Measurements from ENCODE around the gene MYD88.
"Not testable (repeated sequence)": the region's sequence is repeated elsewhere in the genome, so short reads cannot be mapped to it uniquely, and the experiment has no call there.

Gene MYD88

DNA sequence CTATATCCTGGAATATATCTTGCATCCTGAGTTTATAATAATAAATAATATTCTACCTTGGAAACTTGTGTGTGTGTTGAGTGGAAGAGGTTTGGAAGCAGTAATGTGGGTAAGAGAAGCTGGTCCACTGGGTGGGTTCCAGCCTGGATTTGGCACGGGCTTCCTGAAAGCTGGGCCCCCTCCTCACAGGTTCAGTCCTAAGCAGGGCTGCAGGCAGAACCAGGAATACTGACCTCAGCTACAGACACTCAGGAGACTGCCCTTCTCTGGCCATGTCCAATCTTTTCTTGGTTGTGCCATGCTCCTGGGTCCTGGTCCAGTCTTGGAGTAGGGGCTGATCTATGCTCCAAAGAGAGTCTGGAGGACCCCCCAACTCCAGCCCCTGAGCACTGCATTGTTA lies 4.5 kb downstream of the MYD88 start:
- no peak for DNase-seq (ENCODE audit: low spot score)

DNA sequence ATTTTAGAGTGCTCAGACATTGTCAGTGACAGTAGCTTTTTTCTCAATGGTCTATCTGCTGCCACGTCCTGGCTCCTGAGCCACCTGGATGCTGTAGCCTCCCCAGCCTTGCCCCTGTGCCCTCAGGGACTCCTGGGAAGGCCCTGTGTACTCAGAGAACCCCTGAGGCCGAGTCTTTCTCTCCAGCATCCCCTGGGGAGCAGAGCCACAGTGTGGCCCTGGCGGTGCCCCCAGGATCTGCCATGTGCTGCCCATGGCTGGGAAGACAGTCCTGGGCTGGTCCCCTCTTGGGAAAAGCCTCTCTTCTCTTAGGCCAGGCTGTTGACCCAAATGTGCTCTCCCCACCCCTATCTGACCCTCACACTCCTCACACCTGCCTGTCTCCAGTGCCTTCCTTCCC lies 5.0 kb downstream of the MYD88 start:
- DNase-seq (ENCODE audit: low spot score): no peak

DNA sequence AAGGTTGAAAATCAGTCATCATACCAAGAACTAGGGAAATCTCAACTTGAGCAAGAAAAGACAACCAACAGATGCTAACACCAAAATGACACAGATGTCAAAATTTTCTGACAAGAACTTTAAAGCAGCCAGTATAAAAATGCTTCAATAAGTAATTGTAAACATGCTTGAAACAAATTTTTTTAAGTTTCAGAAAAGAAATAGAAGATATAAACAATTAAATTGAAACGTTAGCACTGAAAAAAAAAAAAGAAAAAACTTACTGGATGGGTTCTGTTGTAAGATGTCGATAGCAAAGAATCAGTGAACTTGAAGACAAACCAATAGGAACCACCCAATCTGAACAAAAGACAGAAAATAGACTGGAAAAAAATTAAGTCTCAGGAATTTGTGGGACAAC lies 8.0 kb downstream of the MYD88 start:
- DNase-seq (ENCODE audit: low spot score): no peak

DNA sequence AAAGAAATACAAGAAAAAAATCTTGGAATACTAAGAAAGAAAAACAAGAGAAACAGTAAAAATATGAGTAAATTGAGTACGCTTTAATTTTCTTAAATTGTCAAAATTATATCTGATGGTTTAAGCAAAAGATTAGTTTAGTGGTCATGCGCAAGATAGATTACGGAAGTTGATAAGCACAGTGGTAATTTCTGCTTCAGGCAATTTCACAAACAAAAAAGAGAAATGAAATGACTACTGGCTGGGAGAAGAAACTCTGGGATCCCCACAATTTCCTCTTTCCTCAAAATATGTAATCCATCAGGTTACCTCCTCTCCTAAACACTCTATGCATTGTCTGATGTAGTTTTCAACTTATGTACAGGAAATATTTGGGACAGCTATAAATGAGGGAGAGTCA lies 9.0 kb downstream of the MYD88 start:
- DNase-seq (ENCODE audit: low spot score): no peak

DNA sequence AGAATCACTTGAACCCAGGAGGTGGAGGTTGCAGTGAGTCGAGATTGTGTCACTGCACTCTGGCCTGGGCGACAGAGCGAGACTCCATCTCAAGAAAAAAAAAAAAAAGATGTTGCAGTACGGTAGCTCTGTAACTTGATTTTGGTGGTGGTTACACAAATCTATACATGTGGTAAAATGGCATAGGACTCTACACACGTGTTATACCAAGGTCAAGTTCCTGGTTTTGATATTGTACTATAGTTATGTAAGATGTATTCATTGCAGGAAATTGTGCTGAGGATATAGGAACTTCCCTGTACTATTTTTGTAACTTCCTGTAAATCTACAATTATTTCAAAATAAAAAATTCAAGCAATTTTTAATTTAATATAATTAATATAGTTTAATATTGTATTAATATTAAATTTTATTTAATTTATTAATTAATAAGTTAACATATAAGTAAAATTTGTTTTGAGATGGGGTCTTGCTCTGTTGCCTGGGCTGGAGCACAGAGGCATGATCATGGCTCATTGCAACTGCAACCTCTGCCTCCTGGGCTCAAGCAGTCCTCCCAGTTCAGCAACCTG lies 9.9 kb downstream of the MYD88 start:
- DNase-seq (ENCODE audit: low spot score): no peak

DNA sequence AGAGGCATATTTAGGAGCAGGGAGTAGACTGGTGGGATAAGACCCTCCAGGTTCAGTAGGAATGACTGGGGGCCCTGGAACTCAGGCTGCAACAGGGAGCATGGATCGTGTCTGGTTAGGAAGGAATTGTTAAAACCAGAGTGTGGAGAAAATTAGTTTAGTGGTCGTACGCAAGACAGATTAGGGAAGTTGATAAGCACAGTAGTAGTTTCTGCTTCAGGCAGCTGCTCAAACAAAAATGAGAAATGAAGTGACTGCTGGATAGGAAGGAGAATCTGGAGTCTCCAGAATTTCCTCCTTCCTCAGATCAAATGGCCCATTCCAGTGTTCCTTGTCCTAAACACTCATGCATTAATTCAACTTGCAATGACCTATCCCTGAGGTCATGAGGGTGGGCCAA lies 11.2 kb downstream of the MYD88 start:
- no peak for DNase-seq (ENCODE audit: low spot score)

DNA sequence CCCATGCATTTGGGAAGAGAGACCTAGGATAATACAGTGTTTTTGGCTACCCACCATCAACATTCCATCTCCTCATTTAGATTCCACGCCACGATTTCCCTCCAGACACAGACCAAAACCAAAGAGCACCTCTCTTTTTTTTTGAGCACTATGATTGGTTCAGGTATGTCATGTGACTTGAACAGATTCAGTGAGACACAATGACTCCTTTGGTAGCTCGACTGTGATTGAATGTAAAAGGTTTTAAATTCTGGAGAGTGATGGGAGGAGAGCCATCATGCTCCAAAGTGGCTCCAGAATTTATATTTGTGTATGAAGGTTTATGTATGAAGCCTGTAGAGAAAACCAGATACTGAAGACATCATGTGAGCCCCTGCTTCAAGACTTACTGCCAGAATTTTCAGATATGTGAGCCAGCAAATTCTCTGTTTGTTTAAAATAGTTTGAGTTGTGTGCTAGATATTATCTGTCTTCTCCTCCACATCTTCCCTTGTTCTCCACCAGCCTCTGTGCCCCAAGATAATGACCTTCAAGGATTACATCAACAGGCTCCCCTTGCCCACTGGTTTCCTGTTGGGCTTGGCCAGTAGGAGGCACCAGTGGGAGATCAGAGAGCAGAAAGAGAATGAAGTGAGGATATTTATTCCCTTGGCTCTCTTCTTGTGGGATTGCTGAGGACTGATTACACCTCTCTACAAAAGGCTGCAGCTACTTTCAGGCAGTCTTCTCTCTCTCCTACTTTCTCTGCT lies 12.5 kb downstream of the MYD88 start:
- DNase-seq (ENCODE audit: low spot score): no peak

DNA sequence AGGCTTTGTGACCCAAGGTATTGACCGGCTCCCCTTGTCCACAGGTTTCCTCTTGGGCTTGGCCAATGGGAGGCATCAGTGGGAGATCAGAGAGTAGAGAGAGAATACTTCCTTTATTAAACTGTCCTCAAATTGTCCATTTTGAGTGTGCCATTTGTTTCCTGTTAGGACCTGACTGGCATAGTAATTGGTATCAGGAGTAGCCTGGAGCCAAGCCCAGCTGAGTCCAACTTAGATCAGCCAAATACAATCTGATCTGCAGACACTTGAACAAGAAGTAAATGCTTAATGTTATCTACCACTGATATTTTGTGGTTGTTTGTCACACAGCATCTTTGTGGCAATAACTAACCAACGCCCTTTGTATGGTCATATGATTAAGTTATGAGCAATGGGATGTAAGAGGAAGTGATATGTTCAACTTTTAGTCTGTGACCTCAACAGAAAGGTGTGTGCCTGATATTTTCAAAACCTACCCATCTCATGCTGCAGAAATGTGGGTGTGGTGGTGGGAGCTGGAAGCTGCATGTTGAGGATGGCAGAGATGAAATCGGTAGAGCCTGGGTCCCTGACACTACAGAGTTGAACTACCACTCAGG lies 13.3 kb downstream of the MYD88 start:
- DNase-seq (ENCODE audit: low spot score): peak; percentile 54

DNA sequence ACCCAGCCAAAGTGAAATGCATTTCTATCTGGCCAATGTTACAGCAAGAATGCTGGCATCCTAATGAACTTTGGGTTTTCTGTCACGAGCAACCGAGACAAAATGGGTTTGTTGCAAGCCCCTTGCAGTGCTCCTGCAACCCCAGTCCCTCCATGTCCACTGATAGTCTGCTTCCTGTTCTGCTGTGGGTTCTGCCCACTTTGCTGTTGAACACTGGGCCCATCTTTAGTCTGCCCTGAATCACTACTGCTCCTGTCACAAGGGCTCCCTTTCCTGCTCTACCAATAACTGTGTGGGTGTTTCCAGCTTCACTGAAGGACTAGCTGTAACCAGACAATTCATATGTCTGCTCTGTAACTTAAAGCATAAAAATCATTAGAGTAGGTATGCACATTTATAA lies 14.1 kb downstream of the MYD88 start:
- DNase-seq (ENCODE audit: low spot score): no peak

DNA sequence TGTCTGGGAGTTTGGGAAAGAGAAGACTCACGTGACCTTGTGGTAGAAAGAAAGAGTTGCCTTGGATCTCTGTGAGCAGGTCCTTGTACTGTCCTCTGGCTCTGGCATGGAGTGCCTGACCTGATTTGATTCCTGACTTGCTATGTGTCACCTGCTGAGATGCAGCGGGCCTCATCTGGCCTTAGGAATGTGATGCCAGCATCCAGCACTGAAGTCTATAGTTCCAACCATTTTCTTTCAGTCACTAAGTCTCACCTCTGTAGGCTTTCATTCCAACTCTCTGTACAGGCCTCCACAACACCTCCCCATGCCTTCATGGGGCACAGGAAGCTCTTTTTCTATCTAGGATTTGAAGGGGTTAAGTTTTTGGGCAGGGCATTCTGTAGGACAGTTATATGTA lies 14.8 kb downstream of the MYD88 start:
- no peak for DNase-seq (ENCODE audit: low spot score)

DNA sequence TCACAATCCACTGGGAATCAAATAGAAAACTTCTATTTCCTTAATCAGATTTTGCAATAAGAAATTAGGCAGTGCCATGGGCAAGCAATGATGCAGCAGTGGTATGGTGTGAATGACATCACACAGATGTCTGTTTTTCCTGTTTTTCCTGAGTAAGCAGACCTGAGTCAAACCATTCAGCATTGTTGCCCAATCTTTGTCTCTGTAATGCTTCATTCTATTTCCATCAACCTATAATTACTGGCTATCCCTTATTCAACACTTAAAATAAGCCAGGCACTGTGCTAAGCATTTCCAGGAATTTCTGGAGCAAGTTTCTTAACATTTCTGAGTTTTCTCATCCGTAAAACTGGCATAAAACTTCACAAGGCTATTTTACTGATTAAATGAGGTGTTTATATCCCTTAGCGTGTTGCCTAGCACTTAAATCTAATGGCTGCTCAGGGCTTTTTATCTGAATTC lies 15.6 kb downstream of the MYD88 start:
- no peak for DNase-seq (ENCODE audit: low spot score)

DNA sequence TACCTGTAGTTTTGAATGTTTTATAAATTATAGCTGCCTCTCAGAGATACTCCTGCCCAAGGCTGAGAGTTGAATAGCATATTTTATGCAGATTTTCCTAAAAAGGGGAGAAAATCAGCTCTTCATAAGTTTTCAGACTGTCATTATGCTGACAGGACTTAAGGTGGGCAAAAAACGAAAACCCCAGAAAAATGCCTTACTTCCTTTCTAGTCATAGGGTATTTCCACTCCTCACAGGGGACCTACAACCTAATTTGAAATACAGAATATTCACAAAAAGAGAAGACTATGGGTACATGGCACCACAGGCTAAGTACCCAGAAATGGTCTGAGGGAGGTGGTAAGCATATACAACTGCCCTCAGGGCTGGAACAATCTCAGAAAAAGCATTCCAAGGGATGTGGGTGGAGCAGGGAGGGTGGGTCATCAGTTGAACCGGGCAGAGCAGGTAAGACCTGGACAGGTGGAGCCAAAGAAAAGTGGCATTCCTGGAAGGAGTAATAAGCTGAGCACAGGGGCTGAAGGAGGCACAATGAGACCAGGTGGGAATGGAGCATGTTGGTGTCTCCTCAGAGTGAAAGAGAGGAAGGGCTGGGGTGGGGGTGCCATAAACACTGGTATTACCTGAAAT lies 16.3 kb downstream of the MYD88 start:
- DNase-seq (ENCODE audit: low spot score): no peak

DNA sequence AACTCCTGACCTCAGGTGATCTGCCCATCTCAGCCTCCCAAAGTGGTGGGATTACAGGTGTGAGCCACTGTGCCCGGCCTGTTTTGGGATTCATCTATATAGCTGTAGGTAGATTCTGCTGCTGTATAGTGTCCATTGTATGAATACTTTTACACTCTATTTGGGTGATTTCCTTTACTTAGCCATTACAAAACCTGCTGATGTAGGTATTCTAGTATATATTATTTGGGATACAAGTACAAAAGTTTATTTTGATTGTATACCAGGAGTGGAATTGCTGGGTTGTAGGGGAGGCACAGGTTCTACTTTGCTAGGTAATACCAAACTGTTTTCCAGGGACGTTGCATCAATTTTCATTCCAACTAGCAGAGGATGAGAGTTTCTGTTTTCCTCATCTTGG lies 17.4 kb downstream of the MYD88 start:
- no peak for DNase-seq (ENCODE audit: low spot score)

DNA sequence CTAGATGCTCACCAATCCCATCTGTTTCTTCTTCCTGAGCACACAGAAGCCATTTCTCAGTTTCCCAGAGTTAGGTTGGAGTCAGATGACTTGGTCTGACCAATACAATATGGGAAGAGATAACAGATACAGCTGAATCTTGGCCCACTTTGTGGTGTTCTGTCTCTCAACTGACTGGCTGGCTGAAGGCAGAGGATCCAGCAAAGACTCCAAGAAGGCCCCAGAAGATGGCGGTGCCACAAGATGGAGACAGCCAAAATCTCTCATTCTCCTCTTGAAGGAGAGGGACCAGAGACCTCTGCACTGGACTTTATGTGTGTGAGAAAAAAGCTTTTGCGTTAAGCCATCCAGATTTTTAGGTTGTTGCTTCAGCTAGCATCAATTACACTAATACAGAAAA lies 18.7 kb downstream of the MYD88 start:
- no peak for DNase-seq (ENCODE audit: low spot score)

DNA sequence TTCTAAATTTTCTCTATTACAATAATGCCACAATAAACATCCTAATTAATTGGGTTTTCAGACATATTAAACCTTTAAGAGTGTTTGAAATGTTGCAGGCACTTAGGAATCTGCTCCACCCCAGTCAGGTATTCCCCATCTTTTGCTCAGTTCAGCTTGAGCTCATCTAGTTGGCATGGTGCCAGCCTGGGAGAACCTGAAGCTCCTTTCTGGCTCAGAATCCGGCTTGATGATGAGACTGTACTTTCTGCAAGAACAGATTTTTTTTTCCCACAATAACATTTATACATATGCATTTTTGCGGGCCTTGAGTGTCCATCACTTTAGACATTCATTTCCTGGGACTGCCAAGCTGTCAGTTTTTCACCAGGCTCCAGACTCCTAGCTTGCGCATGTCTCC lies 19.1 kb downstream of the MYD88 start:
- DNase-seq (ENCODE audit: low spot score): no peak

DNA sequence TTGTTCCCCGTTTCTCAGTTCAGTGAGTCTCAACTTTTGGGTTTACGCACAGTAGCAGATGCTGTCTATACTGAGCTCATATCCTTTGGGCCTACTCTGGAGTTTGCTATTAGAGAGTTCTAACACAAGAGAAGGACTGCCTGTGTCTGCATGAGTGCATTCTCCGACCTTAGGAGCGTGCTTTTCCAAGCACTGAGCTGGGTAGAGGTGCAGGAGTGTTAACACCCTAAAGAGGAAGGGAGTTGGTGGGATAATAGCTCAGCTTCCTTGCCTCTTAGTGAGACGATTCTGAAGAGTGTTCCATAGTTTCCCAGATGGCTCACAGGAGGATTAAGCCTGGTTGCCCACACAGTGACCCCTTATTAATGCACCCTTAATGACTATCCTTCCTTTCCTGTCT lies 20.0 kb downstream of the MYD88 start:
- no peak for DNase-seq (ENCODE audit: low spot score)

DNA sequence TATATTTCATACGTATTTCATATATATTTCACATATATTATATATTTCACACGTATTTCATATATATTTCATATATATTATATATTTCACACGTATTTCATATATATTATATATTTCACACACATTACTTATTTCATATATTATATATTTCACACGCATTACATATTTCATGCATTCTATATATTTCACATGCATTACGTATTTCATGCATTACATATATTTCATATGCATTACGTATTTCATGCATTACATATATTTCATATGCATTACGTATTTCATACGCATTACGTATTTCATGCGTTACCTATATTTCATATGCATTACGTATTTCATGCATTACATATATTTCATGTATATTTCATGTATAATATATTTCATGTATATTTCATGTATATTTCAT lies 22.2 kb downstream of the MYD88 start:
- DNase-seq (ENCODE audit: low spot score): not testable (repeated sequence)

DNA sequence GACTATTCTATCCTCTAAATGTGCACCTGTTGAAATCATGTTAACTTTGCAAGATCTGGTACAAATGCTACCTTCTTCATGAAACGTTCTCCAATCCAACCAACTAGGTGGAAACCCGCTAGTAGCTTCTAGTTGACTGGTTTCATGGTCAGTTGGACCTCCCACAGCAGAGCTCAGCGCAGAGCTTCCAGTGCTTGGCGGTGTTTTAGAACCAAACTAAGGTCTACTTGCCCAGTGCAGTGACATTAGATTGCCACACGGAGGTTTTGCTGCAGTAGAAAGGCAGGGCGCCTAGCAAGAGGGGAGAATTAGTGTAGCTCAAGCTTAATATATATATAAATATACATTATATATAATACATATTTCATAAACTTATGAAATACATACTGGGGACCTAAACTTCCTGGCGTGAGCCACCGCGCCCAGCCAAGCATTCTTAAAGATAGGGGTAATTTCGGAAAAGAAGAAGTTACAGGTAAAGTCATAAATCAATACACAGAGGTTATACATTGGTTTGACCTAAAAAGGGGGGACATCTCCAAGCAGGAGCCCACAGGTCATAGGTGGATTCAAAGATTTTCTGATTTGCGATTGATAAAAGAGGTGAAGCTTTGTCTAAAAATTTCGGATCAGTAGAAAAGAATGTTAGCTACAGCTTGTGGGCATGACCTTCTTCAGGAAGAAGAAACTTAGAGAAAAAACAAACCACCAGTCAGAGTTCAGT lies 24.8 kb downstream of the MYD88 start:
- DNase-seq (ENCODE audit: low spot score): no peak

DNA sequence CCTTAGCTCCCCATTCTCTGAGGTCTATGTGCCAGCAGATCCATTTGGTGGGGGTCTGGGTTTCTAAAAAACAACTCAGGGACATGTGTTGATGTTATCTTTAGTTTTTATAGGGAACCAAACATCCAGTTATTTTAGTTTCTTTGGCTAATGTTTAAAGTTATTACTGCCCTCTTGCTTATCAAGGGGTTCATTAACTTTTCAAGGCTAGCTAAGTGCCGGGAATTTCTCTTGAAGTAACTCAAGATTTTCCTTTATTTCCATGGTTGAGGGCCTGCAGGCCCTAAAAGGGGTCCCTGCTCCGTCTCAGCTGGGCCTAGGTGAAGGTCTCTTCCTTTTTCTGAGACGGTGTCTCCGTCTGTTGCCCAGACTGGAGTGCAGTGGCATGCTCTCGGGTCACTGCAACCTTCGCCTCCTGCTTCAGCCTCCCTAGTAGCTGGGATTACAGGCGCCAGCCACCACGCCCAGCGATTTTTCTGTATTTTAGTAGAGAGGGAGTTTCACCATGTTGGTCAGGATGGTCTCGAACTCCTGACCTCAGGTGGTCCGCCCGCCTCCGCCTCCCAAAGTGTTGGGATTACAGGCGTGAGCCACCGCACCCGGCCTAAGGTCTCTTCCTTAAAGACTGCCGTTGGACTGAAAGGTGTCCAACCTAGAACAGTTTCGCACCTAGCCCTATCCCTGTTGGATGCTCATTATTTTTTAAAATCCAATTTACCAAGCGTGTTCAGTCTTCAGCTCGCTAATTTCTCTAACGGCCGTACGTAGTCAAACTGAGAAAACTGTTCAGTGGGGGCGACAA lies 25.6 kb downstream of the MYD88 start:
- DNase-seq (ENCODE audit: low spot score): no peak

DNA sequence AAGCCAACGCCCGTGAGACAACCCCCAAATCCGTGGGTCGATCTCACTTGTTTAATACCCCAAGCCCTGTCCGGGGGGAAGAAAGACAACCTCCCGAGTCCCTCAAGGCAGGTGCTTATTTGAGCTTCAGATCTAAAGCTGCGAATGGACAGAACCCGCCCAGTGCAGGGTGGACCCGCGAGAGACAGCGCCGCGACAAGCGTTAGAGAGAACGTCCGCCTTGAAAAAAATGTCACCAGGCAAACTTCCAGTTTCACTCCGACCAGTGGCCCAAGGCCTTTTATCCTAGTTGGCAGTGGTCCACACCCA lies 26.1 kb downstream of the MYD88 start:
- no peak for DNase-seq (ENCODE audit: low spot score)

DNA sequence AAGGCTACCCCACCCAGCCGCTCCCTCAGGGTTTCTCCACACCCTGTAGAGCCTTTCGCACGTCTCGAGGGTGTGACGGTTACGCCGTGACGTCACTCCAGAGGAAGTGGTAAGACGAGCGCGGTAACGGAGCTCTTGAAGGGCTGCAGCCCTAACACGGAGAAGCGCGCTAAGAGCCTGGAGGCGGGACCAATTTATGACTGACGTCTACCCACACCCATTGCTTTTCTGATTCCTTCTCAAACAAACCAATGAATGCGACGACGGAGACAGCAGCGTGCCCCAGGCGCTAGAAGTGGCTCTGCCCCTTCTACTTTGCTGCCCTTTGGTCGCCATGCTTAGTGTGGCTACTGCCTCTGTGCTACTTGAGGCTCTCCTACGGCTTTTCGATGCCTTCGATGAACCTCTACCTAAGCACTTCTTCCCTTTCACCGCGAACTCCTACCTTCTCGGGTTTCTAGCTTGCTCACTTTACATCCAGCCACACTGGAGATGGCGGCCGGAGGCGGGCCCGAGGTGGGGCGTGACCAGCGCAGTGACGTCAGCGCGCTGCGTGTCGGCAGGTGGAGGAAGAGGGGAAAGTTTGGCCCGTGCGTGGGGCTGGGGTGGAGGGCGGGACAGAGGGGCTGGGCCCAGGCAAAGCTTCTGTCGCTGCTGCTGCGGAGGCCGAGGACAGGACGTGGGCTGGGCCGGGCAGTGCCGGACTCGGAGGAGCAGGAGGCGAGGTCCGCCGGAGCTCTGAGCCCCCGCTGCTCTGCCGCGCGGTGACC lies 26.7 kb downstream of the MYD88 start, which contains the start of gene OXSR1:
Gene OXSR1 (plus strand): TSS at position 586 of the 770 bp plus-strand sequence. CDS start 340 bp downstream, outside the sequence.
- peak; percentile 98 for DNase-seq (ENCODE audit: low spot score)
